GM12878 (cell line): ENCODE data around the gene ITIH2. TPM values are rescaled to one million over a fixed set of nuclear protein-coding genes. Genes with fewer than 3 reads are reported as not detected.
"Not testable (repeated sequence)": the region's sequence is repeated elsewhere in the genome, so short reads cannot be mapped to it uniquely, and the experiment has no call there.

ENCODE experiments used
- ATAC-seq: fragments of 200-7000 bp; cut with Tn5 transposase; 3 replicates; pipeline ENCODE4 v1.9.1; 2020; ENCODE audit warnings: mild to moderate bottlenecking, moderate library complexity
- BruUV-seq: library from RNA; stranded (reverse); fragments of 400-500 nt; replicated peaks from 2 replicates; lab custom pipeline; 2021; lab: Mats Ljungman, UMichigan
- CTCF ChIA-PET: fragments of 300-600 bp; sonication (Branson Sonifier 250); formaldehyde crosslinking; extraction: SDS; loops from one replicate; lab custom pipeline; 2021; ENCODE audit warnings: inconsistent platforms; lab: Yijun Ruan, JAX
- POLR2A ChIA-PET: fragments of 350-600 bp; formaldehyde crosslinking; extraction: SDS; loops from one replicate; lab custom pipeline; 2021; ENCODE audit warnings: inconsistent platforms; lab: Charles Lee
- RAD21 ChIA-PET: fragments of 300-600 bp; sonication (Branson Sonifier 250); formaldehyde crosslinking; loops from one replicate; lab custom pipeline; 2023; ENCODE audit warnings: antibody characterized with exemption; ENCODE audit not compliant: unreplicated experiment; lab: Charles Lee
- SMC1A ChIA-PET: fragments of 300-600 bp; sonication (Branson Sonifier 250); formaldehyde crosslinking; loops from one replicate; lab custom pipeline; 2023; ENCODE audit not compliant: unreplicated experiment, uncharacterized antibody; lab: Charles Lee
- DNase-seq: peaks from one replicate; pipeline ENCODE4 v3.0.0-alpha.2; 2011; ENCODE audit warnings: low read depth, low spot score
- FAIRE-seq: peaks from 3 replicates; lab custom pipeline; 2011; peaks lifted over from hg19 to GRCh38; lab: Jason Lieb, UNC
- H2AFZ ChIP-seq: 2 replicates; pipeline ENCODE4 v1.6.0; 2011; ENCODE audit warnings: low read depth, low read length, control low read depth; ENCODE audit not compliant: control insufficient read depth
- H3K27ac ChIP-seq: 2 replicates; pipeline ENCODE4 v1.5.1; 2011; ENCODE audit warnings: control low read depth; ENCODE audit not compliant: control insufficient read depth, insufficient read depth
- H3K27me3 ChIP-seq, 2 experiments: replicated peaks in 1 of 2; 2 replicates each; pipeline versions ENCODE4 v1.6.0 to v1.6.1; 2011; ENCODE audit warnings: low read length in 1 of 2; ENCODE audit not compliant: control insufficient read depth in 2 of 2, insufficient read depth in 2 of 2
- H3K36me3 ChIP-seq, 2 experiments: 2 replicates each; pipeline ENCODE4 v1.5.1; 2011; ENCODE audit warnings: low read length in 1 of 2; ENCODE audit not compliant: control insufficient read depth in 2 of 2, insufficient read depth in 2 of 2
- H3K4me1 ChIP-seq: 2 replicates; pipeline ENCODE4 v1.6.1; 2011; ENCODE audit warnings: mild to moderate bottlenecking, low read length, moderate library complexity, mixed read lengths; ENCODE audit not compliant: control insufficient read depth, insufficient read depth
- H3K4me2 ChIP-seq: 2 replicates; pipeline ENCODE4 v1.6.0; 2011; ENCODE audit warnings: control low read depth; ENCODE audit not compliant: control insufficient read depth, insufficient read depth
- H3K4me3 ChIP-seq: fragments of 200-600 bp; sonication (generic); 2 replicates; pipeline ENCODE4 v1.5.1; 2016
- H3K79me2 ChIP-seq: 2 replicates; pipeline ENCODE4 v1.6.0; 2011; ENCODE audit warnings: low read length; ENCODE audit not compliant: control insufficient read depth, insufficient read depth
- H3K9ac ChIP-seq: 2 replicates; pipeline ENCODE4 v1.8.0; 2011; ENCODE audit warnings: low read length, control low read depth, mixed read lengths; ENCODE audit not compliant: control insufficient read depth, insufficient read depth
- H3K9me3 ChIP-seq: replicated peaks from 3 replicates; pipeline ENCODE4 v1.5.1; 2011; ENCODE audit warnings: mild to moderate bottlenecking, low read length; ENCODE audit not compliant: control insufficient read depth, insufficient read depth
- H4K20me1 ChIP-seq: 2 replicates; pipeline ENCODE4 v1.6.0; 2011; ENCODE audit not compliant: control insufficient read depth, insufficient read depth
- HDAC2 ChIP-seq: fragments of 200-600 bp; sonication (generic); IDR thresholded peaks from 2 replicates; pipeline ENCODE4 v1.6.1; 2017
- IKZF1 ChIP-seq: fragments of 450-650 bp; conservative IDR thresholded peaks from 2 replicates; pipeline ENCODE4 v1.6.1; 2017; ENCODE audit warnings: antibody characterized with exemption, mild to moderate bottlenecking
- STAT1 ChIP-seq: fragments of 450-650 bp; conservative IDR thresholded peaks from 2 replicates; pipeline ENCODE4 v1.6.1; 2014; ENCODE audit warnings: antibody characterized with exemption, mild to moderate bottlenecking
- WGBS: methylation state at CpG from one replicate; pipeline ENCODE4 v1.1.6; 2016; ENCODE audit warnings: low lambda C conversion rate; ENCODE audit not compliant: insufficient replicate concordance, insufficient coverage; ENCODE audit errors: missing lambda C conversion rate; 5-methylcytosine and 5-hydroxymethylcytosine counted together
- in situ Hi-C: fragments of 300-500 bp; cut with MboI; formaldehyde crosslinking; loops from 9 replicates; pipeline ENCODE4 v1.14.3; 2018; ENCODE audit warnings: mixed read lengths
- intact Hi-C: fragments of 100-400 bp; cut with micrococcal nuclease; formaldehyde crosslinking; loops from one replicate; pipeline ENCODE4 v1.14.2; 2022; ENCODE audit not compliant: unreplicated experiment
- polyA plus RNA-seq, 11 experiments: library from polyadenylated mRNA; depleted of rRNA in 4 of 11; unstranded in 6 of 11; stranded (reverse) in 5 of 11; fragments of >200 nt; fragmentation: Nextera tagmentation in 4 of 11; fragmentation: Illumina TruSeq in 1 of 11; extraction: Ambion mirVana in 4 of 11; extraction: Trizol in 1 of 11; gene quantifications; 1 replicate in 1 of 11; 2 replicates in 10 of 11; pipeline versions ENCODE4 v1.2.1 to v1.2.3, GENCODE V29; 2011 to 2016; ENCODE audit warnings: inconsistent platforms in 2 of 11, missing spikeins in 2 of 11, low read depth in 1 of 11
- total RNA-seq, 4 experiments: library from RNA; depleted of rRNA in 3 of 4; stranded (reverse); fragments of >200 nt in 3 of 4; fragmentation: Illumina TruSeq in 1 of 4; extraction: Trizol in 1 of 4; gene quantifications; 2 replicates each; pipeline versions ENCODE4 v1.2.1 to v1.2.3, GENCODE V29; 2013 to 2021

ITIH2 gene
- total and polyA plus RNA-seq, 10 of the 15 experiments (the other 5 are each of a cell fraction or from before 2014, with no cell fraction given) = 0.05 to 0.72 (median 0.53) TPM; not detected in 7

DNA sequence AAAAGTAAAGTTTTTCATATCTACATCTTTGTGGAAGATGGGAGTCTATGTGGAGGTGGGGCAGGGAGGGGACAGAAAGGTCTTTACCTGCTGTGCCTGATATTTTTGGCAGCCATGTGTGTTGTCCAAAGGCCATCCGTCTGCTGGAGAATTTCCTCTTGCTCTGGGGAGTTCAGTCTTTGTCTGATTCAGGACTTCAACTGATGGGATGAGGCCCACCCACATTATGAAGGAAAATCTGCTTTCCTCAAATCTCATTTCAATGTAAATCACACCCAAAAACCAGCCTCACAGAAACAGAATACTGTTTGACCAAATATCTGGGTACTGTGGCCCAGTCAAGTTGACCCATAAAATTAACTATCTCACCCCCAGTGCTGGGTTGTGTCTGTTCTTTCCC lies 23.9 kb upstream of the ITIH2 start:
- no peak overlapping the region for H2AFZ ChIP-seq
- intact Hi-C loops = no loop called here
- DNase-seq (no peak), FAIRE-seq (no peak), ATAC-seq (no peak)
- H4K20me1 ChIP-seq = no peaks in the 10 kb centered on the region
- no peak overlapping the region for H3K4me3 ChIP-seq
- TF ChIP-seq HDAC2 (no peak), STAT1 (no peak), IKZF1 (no peak)
- no peaks in the 10 kb centered on the region for H3K4me1 ChIP-seq
- no peak overlapping the region for H3K4me2 ChIP-seq
- H3K79me2 ChIP-seq = no peaks in the 10 kb centered on the region
- no peak overlapping the region for H3K27ac ChIP-seq
- in situ Hi-C loops = no loop called here
- ChIA-PET RAD21 (no interaction called here), SMC1A (no interaction called here), CTCF (no interaction called here), POLR2A (no interaction called here)
- no TSS peak for BruUV-seq
- 43% methylated on average over 1 of the region's 1 CpG for WGBS
- H3K36me3 ChIP-seq = no peaks in the 10 kb centered on the region
- no peaks in the 10 kb centered on the region for H3K9me3 ChIP-seq
- H3K27me3 ChIP-seq = no peaks in the 10 kb centered on the region
- no peak overlapping the region for H3K9ac ChIP-seq

- H3K27ac ChIP-seq, H2AFZ ChIP-seq, H3K9me3 ChIP-seq, RAD21 ChIA-PET, POLR2A ChIA-PET, H3K79me2 ChIP-seq, FAIRE-seq, H4K20me1 ChIP-seq, H3K4me1 ChIP-seq, DNase-seq, H3K27me3 ChIP-seq, in situ Hi-C loops, CTCF ChIA-PET, H3K9ac ChIP-seq, ATAC-seq, H3K4me2 ChIP-seq, H3K4me3 ChIP-seq, SMC1A ChIA-PET, H3K36me3 ChIP-seq, BruUV-seq: not testable (repeated sequence)
- intact Hi-C loops = loop anchor here (10.0 kb wide), 1 partner anchor 755 kb away; no protein-coding TSS in a partner anchor
- WGBS = 13% methylated on average over 5 of the region's 5 CpGs
Measured at GRCh38 chr10:7680078-7680477, 23.0 kb upstream of the ITIH2 start.
